Measurements from ENCODE around the gene FAM13C.

FAM13C gene

DNA sequence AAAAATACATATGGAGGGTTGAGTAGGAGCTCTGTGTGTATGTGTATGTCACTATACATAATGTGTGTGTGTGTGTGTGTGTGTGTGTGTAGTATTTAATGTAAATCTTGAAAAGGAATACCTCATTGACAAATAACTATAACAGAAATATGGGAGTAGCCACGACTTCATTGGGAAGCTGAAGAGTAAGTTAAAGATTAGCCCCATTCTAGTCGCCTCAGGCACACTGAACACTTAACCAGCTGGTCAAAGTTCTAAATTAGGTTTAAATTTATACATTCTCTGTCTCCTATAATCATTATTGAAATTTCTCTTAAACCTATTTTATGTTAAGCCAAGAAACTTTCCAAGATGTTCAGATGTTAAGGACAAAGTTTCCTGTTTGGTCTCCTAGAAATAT, 45.3 kb downstream of the FAM13C start:
- DNase-seq (ENCODE audit: low read depth in 2 of 2) = no peak

DNA sequence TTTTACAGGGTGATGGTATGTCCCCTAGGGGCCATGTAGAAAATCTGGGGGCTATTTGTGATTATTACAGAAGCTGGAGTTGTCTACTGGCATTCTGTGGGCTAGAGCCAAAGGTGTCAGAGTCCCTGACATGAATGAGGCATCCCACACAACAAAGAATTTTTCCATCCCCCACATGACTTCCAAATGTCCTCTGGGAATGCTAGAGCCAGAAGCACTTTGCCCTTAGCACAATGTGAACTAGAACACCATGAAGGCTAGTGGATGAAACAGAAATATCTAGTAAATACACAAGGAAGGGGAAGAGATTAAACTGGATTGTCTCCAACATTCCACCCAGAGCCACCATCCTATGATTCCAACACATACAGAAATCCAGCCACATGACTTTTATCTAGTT, 46.9 kb downstream of the FAM13C start:
- no peak for DNase-seq (ENCODE audit: low read depth in 2 of 2)

DNA sequence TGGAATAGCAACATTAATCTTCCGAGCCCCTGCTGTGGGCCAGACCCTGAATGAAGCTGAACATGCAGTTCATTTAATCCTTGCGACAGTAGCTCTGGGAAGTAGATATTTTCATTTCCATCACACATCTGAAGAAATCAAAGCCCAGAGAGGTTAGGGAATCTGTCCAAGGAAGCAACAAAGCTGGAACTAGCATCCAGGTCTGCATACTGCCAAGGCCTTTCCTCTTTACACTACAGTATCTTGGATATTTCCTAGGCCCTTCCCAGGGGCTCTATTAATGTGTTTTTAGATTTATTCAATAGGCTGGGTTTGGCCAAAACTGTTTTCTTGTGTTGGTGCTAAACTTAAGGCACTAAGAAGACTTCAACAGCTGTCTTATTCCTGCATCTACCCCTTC, 48.1 kb downstream of the FAM13C start:
- no peak for DNase-seq (ENCODE audit: low read depth in 2 of 2)

DNA sequence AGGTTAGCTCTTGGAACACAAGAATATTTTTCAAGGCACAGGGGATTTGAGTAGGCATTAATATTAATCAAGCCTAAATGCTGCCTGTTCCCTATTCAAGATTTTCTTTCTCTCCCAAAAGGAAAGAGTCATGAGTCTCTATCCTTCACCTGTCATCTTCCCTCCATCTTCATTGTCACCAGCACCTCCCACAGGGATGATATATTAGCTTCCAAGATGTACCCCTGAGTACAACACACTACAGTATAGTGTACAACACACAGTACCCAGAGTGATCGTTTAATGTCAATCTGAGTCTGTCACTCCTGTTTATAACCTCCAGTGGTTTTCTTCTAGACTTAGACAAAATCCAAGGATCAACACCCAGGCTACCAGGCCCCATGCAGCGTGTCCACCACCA, 50.1 kb downstream of the FAM13C start:
- DNase-seq (ENCODE audit: low read depth in 2 of 2) = no peak

DNA sequence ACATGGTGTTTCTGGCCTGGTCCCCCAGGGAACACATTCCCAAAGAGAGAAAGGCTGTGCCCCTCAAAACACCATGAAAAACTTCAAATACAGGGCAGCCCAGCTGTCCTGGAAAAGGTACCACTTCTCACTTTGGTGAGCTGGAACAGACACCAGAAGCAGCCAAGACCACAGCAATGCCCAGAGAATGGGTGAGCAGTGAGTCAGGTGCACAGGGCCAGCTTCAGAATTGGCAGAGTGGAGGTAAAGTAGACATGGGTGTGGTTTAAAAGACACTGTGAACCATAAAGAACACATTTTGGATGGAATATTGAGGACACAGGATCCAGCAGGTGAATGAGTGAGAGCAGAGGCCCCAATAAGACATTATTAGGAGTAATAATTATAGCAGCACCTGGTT, 51.3 kb downstream of the FAM13C start:
- no peak for DNase-seq (ENCODE audit: low read depth in 2 of 2)

DNA sequence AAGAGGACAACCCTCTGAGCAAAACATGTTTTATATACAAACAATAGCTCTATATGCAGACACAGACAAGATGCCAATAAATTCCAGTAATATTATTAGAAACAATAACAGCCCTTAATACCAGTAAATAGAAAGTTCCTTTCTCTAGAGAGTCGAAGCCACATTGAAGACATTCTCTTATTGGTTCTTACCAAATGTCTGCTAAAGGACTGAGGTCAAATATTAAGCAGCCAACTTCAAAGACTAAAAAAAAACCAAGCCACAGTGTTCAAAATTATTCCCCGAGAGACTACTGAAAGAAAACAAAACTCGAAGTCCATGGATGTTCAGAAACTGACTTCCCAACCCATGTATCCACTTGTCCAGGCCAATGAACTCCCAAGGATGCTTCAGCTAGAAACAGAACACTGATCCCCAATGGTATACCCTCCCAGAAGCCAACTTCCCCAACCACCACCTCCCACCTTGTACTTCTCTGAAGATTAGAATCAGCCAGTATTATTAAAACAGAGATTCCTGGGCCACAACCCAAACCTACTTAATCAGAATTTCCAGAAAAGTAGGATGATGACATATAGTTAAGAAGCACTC, 51.9 kb downstream of the FAM13C start:
- no peak for DNase-seq (ENCODE audit: low read depth in 2 of 2)

DNA sequence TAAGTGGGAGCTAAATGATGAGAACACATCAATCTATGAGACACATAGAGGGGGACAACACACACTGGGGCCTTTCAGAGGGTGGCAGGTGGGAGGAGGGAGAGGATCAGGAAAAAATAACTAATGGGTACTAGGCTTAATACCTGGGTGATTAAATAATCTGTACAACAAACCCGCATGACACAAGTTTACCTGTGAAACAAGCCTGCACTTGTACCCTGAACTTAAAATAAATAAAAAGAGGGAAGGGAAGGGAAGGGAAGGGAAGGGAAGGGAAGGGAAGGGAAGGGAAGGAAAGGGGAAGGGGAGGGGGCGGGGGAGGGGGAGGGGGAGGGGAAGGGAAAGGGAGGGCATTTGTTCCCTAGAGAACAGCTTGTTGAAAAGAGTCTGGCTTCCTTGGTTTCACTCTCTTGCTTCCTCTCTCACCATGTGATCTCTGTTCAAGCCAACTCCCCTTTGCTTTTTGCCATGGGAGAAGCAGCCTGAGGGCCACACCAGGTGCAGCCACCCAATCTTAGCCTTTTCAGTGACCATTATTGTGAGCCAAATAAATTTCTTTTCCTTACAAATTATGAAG, 57.7 kb downstream of the FAM13C start:
- no peak for DNase-seq (ENCODE audit: low read depth in 2 of 2)

DNA sequence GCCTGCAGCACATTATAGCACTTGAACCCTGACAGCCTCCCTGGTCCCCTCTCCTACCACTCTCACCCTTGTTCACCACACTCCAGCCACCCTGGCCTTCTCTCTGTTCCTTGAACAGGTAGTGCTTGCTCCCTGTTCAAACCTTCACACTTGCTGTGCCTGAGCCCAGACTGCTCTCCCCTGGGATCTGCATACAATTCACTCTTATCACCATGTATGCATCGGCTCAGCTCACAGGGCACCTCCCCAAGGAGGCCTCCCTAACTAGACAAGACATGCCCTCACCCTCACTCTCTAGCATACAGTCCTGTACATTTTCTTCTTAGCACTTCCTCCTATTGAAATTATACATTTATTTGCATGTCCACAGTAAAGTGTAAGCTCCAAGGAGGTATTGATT, 59.3 kb downstream of the FAM13C start:
- DNase-seq (ENCODE audit: low read depth in 2 of 2) = no peak

DNA sequence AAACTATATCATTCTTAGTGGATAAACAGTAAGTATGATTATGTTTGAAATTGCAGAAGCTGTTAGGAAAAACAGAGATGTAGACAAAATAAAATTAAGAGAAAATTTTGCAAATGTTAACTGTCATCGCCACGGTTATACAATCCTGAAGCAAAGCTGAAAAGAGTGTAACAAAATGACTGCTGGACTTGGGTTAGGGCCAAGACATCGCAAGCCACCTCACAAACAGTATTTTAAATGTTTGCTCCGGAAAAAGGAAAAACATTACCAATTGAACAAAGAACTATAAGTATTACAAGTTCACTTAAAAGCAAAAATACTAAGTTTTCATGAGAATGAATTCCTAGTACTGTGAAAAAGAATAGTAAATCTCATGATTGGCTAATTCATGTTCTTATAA, 60.0 kb downstream of the FAM13C start:
- DNase-seq (ENCODE audit: low read depth in 2 of 2) = no peak

DNA sequence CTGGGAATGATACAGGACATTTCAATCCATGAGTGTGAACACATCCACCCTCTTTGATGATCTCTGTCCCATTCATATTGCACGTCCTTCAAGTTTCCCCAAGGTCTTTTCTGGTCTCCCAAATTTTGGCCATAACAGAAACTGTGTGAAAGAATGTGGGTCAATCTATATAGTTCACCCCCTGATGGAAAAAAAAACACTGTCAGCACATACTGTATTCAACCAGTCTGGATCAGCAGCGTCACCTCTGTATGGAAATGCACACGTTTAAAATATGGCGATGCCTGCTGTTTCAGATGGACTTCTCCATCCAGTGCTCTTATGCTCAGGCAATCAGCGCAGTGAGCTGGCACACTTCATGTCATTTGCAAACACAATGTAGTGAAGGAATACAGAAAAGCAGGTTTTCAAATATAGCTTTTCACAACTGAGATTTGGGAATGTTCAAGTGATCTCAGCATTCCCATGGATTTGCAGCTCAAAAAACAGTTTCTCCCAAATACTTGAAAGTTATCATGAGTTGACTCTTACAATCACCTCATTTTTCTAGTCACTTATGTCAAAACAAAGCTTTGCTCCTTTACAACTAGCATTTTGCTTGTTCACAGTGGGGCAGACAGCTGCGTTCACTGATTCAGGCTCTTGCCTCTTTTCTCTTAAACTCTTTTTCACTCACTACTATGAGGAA, 61.1 kb downstream of the FAM13C start:
- DNase-seq (ENCODE audit: low read depth in 2 of 2) = no peak

DNA sequence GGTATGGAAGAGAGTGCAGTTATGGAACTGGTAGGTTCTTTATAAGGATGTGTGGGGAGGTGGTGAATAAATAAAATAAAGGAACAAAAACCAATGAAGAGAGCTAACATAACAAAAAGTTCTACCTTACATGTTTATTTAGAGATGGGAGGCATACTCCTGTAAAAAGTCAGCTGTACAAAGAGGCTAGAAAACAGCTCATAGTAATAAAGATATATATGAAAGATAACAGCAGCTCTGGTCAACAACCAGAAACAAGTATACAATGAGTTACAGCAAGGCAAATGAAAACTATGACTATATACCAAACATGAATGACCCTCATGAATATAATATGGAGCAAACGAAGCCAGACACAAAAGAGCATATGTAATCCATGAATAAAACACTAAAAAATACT, 62.0 kb downstream of the FAM13C start:
- no peak for DNase-seq (ENCODE audit: low read depth in 2 of 2)

DNA sequence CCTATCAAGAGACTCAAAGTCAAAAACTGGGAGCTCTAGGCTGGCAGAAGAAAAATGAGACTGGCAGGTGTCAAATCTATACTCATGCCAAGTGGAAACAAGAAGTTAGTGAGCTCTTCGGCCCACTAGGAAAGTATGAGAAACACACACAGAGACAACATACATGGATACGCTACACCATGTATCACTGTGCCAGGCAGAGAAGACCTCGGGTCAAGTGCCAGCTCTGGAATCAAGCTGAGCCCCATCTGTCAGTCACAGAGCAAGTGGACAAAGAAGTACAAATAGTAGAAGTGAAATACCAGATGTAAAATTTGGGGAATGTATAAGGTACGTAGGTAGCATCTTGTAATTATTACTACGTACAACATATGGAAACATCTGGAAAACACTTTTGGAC, 62.4 kb downstream of the FAM13C start:
- DNase-seq (ENCODE audit: low read depth in 2 of 2) = no peak

DNA sequence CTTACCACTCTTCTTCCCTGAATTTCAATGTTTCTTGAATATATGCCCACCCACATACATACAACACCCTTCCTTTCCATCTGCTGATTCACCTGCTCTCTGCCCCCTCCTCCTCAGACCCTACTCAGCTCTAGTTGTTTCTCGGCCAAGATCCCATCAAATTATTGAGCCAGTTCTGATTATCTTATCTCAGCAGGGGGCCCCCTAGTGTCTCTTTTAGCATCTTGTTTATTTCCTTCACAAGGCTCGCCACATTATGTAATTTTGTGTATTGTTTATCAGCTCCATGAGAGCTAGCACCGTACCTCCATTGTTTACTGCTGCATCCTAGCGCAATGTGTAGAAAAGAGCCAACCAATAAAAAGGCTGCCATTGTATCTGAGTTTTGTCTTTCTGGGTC, 71.9 kb downstream of the FAM13C start:
- DNase-seq (ENCODE audit: low read depth in 2 of 2) = no peak

DNA sequence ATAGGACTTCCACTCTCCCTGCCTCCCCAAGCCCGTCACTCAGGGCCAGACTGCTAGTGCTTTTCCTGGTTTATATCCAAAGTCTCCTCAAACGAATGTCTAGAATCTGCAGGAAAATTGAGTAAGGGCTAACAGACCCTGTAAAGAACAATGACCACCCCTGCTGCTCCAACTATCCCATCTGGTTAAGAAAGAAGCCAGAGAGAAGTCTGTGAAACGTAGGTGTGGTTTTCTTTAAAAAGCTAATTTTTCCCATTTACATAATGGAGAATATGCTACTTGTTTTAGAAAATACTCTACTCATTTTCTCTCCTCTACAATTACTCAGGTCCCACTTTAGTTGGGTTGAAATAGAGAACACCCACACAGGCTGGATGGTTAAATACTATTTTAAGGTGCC, 72.5 kb downstream of the FAM13C start:
- no peak for DNase-seq (ENCODE audit: low read depth in 2 of 2)

DNA sequence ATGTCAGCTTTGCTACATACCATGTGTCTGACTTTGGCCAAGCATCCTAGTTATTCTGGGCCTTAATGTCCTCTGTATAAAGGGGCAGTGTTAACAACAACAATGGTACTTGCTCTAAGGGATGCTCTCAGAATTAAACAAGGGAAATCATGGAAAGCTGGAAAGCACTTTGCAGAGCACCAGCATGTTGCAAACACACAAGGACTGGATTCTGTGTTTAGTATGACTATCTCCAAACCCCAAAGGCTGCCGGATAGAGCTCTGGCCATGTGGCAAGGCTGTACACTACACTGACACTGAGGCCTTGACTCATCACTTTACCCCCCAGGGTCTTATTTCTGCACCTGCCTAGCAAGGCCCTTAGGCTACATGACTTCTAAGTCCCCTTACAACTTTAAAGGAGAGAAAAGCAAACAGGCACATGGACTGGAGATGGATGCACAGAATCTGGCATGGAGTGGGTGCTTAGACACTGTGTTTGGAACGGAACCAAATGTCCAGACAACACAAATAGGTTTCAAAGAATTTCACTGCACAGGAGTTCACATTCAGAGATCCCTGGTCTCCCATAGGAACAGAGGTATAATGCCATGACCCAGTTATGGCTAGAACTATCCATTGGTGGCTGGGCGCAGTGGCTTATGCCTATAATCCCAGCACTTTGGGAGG, 74.6 kb downstream of the FAM13C start:
- no peak for DNase-seq (ENCODE audit: low read depth in 2 of 2)

DNA sequence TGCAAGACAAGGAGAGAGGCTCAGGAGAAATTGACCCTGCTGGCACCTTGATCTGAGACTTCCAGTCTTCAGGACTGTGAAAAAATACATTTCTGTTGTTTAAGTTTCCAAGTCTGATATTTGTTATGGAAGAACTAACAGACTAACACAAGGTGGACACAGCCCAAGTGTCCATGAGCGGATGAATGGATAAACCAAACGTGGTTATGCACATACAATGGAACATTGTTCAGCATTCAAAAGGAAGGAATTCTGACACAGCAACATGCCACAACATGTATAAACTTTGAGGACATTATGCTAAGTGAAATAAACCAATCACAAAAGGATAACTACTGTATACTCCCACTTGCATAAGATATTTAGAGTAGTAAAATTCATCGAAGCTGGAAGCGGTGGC, 76.5 kb downstream of the FAM13C start:
- no peak for DNase-seq (ENCODE audit: low read depth in 2 of 2)

DNA sequence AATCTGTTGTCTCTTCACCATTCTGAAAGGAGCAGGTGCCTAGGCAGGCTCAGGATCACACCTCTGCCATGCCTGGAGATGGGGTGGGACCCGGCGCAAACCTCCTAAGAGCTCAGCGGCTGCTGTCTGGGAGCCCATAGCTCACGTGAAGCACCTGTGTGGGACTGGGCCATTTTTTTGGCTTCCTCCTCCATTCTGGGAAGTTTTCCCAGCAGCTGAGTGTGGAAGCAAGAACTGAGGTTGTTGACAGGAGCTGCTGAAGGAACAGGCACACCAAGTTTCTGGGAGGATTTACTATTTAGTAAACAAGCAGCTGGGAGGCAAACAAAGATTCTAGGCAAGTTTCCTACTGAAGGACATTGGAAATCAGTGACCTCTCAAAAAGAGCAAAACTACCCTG, 77.3 kb downstream of the FAM13C start:
- no peak for DNase-seq (ENCODE audit: low read depth in 2 of 2)

DNA sequence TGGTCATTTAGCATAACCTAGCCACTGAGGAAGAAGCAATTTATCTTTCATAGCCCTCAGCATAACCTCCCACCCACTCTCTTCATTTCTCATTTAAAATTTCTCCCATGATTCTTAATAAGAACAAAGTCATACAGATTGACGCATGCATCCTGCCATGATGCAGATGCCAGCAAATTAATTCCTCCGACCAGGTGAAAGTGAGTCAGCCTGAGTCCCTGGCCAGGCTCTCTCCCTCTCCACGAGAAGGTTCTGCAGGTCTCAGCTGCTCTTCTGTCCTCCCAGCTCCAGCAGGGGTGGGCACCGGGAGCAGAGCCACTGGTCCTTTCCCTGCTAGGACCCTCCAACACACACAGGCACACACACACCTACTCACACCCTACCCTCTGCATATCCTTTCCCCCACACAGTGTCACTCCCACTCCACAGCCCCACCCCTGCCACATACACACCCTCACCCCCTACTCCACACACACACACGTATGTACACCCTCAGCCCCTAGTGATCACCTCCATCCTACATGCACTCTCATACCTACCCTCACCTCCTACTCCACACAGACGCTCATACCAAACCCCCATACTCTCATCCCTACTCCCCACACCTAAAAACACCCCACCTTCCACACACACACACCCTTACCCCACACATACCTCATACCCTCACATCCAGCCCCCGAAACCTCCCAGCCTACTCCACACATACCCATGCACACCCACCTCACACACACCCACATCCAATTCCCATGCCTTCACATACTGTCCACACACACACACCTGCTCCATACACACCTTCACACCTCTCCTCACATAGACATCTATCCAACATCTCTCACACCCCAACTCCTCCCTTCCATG, 78.0 kb downstream of the FAM13C start:
- no peak for DNase-seq (ENCODE audit: low read depth in 2 of 2)

DNA sequence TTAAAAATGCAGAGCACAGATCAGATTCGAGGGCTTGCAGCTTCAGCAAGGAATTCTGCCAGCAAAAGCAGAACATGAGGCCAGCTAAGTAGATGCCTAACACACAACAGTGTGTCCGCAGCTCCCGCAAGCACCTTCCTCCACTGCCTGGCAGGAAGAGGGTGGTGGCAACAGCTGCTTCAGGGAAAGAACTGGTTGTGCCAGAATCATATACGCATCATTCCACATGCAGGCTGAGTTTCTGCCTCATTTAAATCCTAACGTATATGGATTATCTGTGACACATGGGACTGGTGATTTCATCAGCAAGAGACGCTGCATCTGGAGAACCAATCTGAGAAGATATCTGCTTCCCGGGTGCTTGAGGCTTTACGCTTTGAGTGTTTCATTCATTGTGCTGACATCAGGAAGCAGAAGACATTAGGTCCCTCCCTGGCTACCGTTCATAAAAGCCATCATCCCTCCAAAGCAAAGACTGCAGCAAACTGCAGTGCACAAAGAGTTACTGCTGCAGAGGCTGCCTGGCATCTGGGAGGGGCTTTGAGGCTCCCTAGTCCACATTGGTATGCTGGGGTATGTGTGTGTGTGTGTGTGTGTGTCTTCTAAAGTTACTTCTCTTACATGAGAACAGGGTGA, 78.8 kb downstream of the FAM13C start:
- DNase-seq (ENCODE audit: low read depth in 2 of 2) = no peak

DNA sequence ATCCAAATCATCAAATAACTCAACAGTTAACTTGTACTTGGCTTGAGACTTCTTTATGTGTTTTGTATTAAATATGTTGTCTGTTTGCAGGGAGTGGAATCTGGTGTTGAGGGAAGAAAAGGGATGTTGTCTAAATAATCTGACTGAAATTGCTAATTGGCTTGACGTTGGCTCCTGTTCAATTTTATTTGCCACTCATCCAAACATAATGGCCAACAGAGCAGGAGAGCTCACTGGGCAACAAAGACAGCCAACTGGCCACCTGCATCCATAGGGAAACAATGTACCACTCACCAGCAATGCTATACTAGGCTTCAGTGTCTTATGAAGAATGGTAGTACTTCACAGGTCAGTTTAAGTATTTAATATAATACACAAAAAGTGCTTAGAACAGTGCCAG, 80.5 kb downstream of the FAM13C start:
- DNase-seq (ENCODE audit: low read depth in 2 of 2) = no peak

DNA sequence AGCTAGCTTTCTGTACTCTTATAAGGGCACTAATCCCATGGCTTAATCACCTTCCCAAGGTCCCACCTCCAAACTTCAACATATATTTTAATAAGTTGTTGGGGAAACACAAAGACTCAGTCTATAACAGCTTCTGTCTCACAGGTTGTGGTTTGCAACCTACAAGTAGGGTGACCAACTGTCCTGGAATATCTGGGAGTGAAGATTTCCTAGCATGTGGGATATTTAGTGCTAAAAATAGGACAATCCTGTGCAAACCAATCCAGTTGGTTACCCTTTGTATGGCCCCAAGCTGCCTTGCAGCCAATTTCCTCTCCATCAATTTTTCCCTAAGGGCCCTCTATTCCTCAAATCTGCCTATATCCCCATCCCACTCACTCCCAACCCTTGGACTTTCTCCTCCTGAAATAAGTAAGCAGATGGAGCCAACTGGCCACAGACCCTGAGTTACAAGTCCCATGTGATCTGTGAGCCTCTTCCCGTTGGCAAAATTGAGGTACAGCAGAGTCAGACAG, 82.3 kb downstream of the FAM13C start:
- no peak for DNase-seq (ENCODE audit: low read depth in 2 of 2)

DNA sequence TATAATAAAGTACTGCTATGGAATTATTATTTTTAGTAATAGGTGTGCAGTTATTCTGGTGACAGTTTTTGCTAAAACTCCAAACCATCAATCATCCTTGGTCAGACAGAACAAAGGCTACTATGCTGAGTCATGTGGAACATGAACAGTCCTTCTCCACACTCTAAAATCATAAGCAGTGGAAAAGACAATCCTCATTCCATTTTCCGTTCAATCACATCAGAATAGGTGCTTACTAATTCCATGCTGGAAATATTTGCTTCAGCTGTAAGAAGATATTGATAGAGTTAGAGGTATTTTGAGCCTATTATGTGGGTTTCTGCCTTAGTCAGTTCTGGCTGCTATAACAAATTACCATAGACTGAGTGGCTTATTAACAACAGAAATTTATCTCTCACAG, 82.9 kb downstream of the FAM13C start:
- DNase-seq (ENCODE audit: low read depth in 2 of 2) = no peak
